ENCODE measurements around the gene DNER. TPM values are rescaled to one million over a fixed set of nuclear protein-coding genes. Genes with fewer than 3 reads are reported as not detected.

Gene DNER
- total and polyA plus RNA-seq, 2 of the 4 experiments (the other 2 are of a cell fraction) = under 0.01 to 0.14 TPM

- Histone ChIP-seq H3K4me2 (ENCODE audit: low read depth, low read length) (no peak overlapping the region), H3K9me1 (ENCODE audit: insufficient read depth, low read length) (no peaks in the 10 kb centered on the region; the same call in 1 of the 2 replicates), H2AFZ (replicated peaks; ENCODE audit: low read length, poor library complexity) (no peak overlapping the region), H4K5ac (ENCODE audit: low read depth, low read length) (no peak overlapping the region), H2BK15ac (ENCODE audit: low read depth, low read length) (no peak overlapping the region), H3K9ac (ENCODE audit: low read depth, low read length) (no peak overlapping the region), H3K27ac (ENCODE audit: insufficient read depth, low read length) (no peak overlapping the region), H2AK9ac (replicated peaks; ENCODE audit: low read depth, low read length, poor library complexity) (no peak overlapping the region), H3K56ac (ENCODE audit: extremely low read depth, insufficient read depth, low read length) (no peak overlapping the region), H3K27me3 (ENCODE audit: control insufficient read depth, insufficient read depth, low read length) (peaks cover 30% of the 10 kb centered on the region), H3K14ac (replicated peaks; ENCODE audit: low read depth, low read length) (no peak overlapping the region), H4K8ac (ENCODE audit: low read depth in 2 of 2, low read length in 2 of 2) (no peak overlapping the region), H3K4me3 (ENCODE audit: insufficient read depth, low read depth, low read length) (no peak overlapping the region), H3K18ac (ENCODE audit: low read depth, low read length) (no peak overlapping the region), H3K79me1 (ENCODE audit: low read depth in 1 of 2, low read length in 2 of 2) (no peaks in the 10 kb centered on the region), H2BK20ac (ENCODE audit: low read depth, low read length) (no peak overlapping the region), H2BK120ac (ENCODE audit: low read depth, low read length) (no peak overlapping the region), H3K9me3 (ENCODE audit: control insufficient read depth, insufficient read depth, low read length) (no peaks in the 10 kb centered on the region), H4K20me1 (ENCODE audit: insufficient read depth, low read length) (no peaks in the 10 kb centered on the region), H3K23ac (ENCODE audit: low read depth, low read length) (no peak overlapping the region), H2BK5ac (ENCODE audit: low read depth, low read length, poor library complexity, severe bottlenecking) (no peak overlapping the region), H4K91ac (ENCODE audit: insufficient read depth, low read depth, low read length) (no peak overlapping the region), H2AK5ac (ENCODE audit: low read depth, low read length) (no peak overlapping the region), H3K36me3 (ENCODE audit: control insufficient read depth, insufficient read depth, low read length) (no peaks in the 10 kb centered on the region), H3K4ac (ENCODE audit: low read depth, low read length) (no peak overlapping the region), H3K4me1 (ENCODE audit: control insufficient read depth, insufficient read depth, low read length) (peaks cover 2% of the 10 kb centered on the region; the same call in 1 of the 2 replicates)
- ATAC-seq (ENCODE audit: low read depth) (no peak), DNase-seq (peak; percentile 23)
- TF ChIP-seq, protein P1, sequence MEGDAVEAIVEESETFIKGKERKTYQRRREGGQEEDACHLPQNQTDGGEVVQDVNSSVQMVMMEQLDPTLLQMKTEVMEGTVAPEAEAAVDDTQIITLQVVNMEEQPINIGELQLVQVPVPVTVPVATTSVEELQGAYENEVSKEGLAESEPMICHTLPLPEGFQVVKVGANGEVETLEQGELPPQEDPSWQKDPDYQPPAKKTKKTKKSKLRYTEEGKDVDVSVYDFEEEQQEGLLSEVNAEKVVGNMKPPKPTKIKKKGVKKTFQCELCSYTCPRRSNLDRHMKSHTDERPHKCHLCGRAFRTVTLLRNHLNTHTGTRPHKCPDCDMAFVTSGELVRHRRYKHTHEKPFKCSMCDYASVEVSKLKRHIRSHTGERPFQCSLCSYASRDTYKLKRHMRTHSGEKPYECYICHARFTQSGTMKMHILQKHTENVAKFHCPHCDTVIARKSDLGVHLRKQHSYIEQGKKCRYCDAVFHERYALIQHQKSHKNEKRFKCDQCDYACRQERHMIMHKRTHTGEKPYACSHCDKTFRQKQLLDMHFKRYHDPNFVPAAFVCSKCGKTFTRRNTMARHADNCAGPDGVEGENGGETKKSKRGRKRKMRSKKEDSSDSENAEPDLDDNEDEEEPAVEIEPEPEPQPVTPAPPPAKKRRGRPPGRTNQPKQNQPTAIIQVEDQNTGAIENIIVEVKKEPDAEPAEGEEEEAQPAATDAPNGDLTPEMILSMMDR (conservative IDR thresholded peaks at IDR 0.05; ENCODE audit: low read depth, low read length) = peak; percentile 29
- TF ChIP-seq BHLHE40 (IDR thresholded peaks at IDR 0.05; ENCODE audit: low read depth, low read length) (no peak), RAD21 (IDR thresholded peaks at IDR 0.05; ENCODE audit: low read length) (no peak)
- POLR2A ChIA-PET (ENCODE audit: unreplicated experiment) = no interaction called here
- BruUV-seq (replicated peaks) = no TSS peak
- in situ Hi-C loops (cut with MboI; ENCODE audit: low sequenced_read_pairs) = no loop called here
- CTCF ChIA-PET = interaction anchor here (0.5 kb wide), 1 partner anchor 489 kb away, joined by 3 read pairs; no protein-coding TSS in a partner anchor
- dilution Hi-C loops (cut with HindIII; ENCODE audit: low sequenced_read_pairs, unreplicated experiment) = no loop called here
- intact Hi-C loops (cut with micrococcal nuclease) = no loop called here
- no CpG with 5 or more reads among the region's 3 CpGs for WGBS, 2 experiments (ENCODE audit: extremely low coverage in 2 of 2, insufficient read length in 1 of 2)
Observed at GRCh38 chr2:229712136-229712535, 2.2 kb downstream of the DNER start.

Data from IMR-90 (cell line).